Gastrocnemius medialis (tissue), 4 donors: Measurements from ENCODE around the gene TTN. TPM values are rescaled to one million over a fixed set of nuclear protein-coding genes. Genes with fewer than 3 reads are reported as not detected.

Experiments used
- ATAC-seq, 2 donors: fragments of 150-250 bp; one replicate each; pipeline ENCODE4 v1.9.1; 2016
- DNase-seq, 2 donors: peaks; one replicate each; pipeline ENCODE4 v3.0.0-alpha.2; 2019
- H3K27ac ChIP-seq, 4 donors: fragments of 200-600 bp; sonication (generic); 1 replicate in 1 of 4; 2 replicates in 3 of 4; pipeline ENCODE4 v1.5.1; 2016 to 2018; ENCODE audit warnings: mild to moderate bottlenecking in 2 of 4, moderate library complexity in 1 of 4
- H3K27me3 ChIP-seq, 3 donors: fragments of 200-600 bp; sonication (generic) in 2 of 3; 1 replicate in 1 of 3; 2 replicates in 2 of 3; pipeline versions ENCODE4 v1.5.1 to v1.6.0; 2016 to 2019; ENCODE audit warnings: mild to moderate bottlenecking in 1 of 3, moderate library complexity in 1 of 3
- H3K36me3 ChIP-seq, 2 donors: fragments of 200-600 bp; sonication (generic) in 1 of 2; one replicate each; pipeline ENCODE4 v1.5.1; 2017 to 2018
- H3K4me1 ChIP-seq, 2 donors: fragments of 200-600 bp; sonication (generic) in 1 of 2; one replicate each; pipeline ENCODE4 v1.5.1; 2016 to 2017; ENCODE audit warnings: mild to moderate bottlenecking in 2 of 2
- H3K4me3 ChIP-seq, 4 donors: fragments of 200-600 bp; sonication (generic) in 3 of 4; 1 replicate in 1 of 4; 2 replicates in 3 of 4; pipeline ENCODE4 v1.5.1; 2016 to 2019; ENCODE audit warnings: mild to moderate bottlenecking in 2 of 4
- H3K9me3 ChIP-seq, 3 donors: fragments of 200-600 bp; sonication (generic) in 2 of 3; 1 replicate in 1 of 3; 2 replicates in 2 of 3; pipeline ENCODE4 v1.5.1; 2016 to 2019
- CTCF ChIP-seq, 5 experiments: fragments of 450-650 bp in 3 of 5; fragments of 200-600 bp in 2 of 5; sonication (generic) in 2 of 5; IDR thresholded peaks in 4 of 5; conservative IDR thresholded peaks in 1 of 5; 1 replicate in 4 of 5; 2 replicates in 1 of 5; pipeline ENCODE4 v1.5.1; 2016 to 2019; ENCODE audit warnings: antibody characterized with exemption in 5 of 5, mild to moderate bottlenecking in 3 of 5, moderate library complexity in 3 of 5
- POLR2A ChIP-seq, 2 donors: fragments of 450-650 bp; IDR thresholded peaks; one replicate each; pipeline ENCODE4 v1.6.1; 2017; ENCODE audit warnings: antibody characterized with exemption in 2 of 2, mild to moderate bottlenecking in 2 of 2, moderate library complexity in 2 of 2
- in situ Hi-C, 4 donors: fragments of 200-750 bp; cut with MboI; loops; one replicate each; pipeline versions ENCODE4 v1.15.0 to v1.8.0; 2017; ENCODE audit warnings: low sequenced_read_pairs in 4 of 4
- intact Hi-C: fragments of 100-400 bp; cut with DNase I; formaldehyde crosslinking; loops from one replicate; pipeline ENCODE4 v1.15.1; 2023; ENCODE audit warnings: low total_unique reads
- total RNA-seq, 4 donors: library from RNA; depleted of rRNA; stranded (reverse); fragments of >200 nt; gene quantifications; one replicate each; pipeline versions ENCODE4 v1.1.0 to v1.2.3, GENCODE V29; 2016

Gene TTN
- total RNA-seq, 4 donors from 2014 or later, result 4,552 to 9,701 (median 7,268) TPM

- DNase-seq, result no peak
- TF ChIP-seq CTCF (IDR thresholded peaks at IDR 0.05 in 4 of 5, conservative IDR thresholded peaks at IDR 0.05 in 1 of 5), result no peak
- no peak for TF ChIP-seq POLR2A (IDR thresholded peaks at IDR 0.05)
- H3K9me3 ChIP-seq, result no peaks in the 10 kb centered on the region
- no peak overlapping the region for H3K4me3 ChIP-seq
- H3K27ac ChIP-seq, result peak overlapping the region in 2 of 4 donors; percentile 87 to 98
- in situ Hi-C loops, result no loop called here
- peaks cover 20 to 29% of the 10 kb centered on the region in 2 donors for H3K4me1 ChIP-seq
- intact Hi-C loops, result no loop called here
- H3K36me3 ChIP-seq, result no peaks in the 10 kb centered on the region
- ATAC-seq, result no peak
- H3K27me3 ChIP-seq, result no peaks in the 10 kb centered on the region
Measured at GRCh38 chr2:178811901-178812300, 4.7 kb upstream of the TTN start.

- in situ Hi-C loops (no loop called here), intact Hi-C loops (no loop called here)
- H3K4me1 ChIP-seq, result peaks cover 20 to 29% of the 10 kb centered on the region in 2 donors
- peaks cover 0 to 3% of the 10 kb centered on the region in 2 donors for H3K36me3 ChIP-seq
- no peak overlapping the region for H3K4me3 ChIP-seq
- no peaks in the 10 kb centered on the region for H3K27me3 ChIP-seq
- ATAC-seq (no peak), DNase-seq (no peak)
- no peak for TF ChIP-seq POLR2A (IDR thresholded peaks at IDR 0.05)
- no peak for TF ChIP-seq CTCF (IDR thresholded peaks at IDR 0.05 in 4 of 5, conservative IDR thresholded peaks at IDR 0.05 in 1 of 5)
- peak overlapping the region; percentile 87 to 99 (median 98) for H3K27ac ChIP-seq
- H3K9me3 ChIP-seq, result no peaks in the 10 kb centered on the region
Measured at GRCh38 chr2:178811045-178811444, 3.8 kb upstream of the TTN start.

GRCh38 chr2:178810422-178810821 lies 3.2 kb upstream of the TTN start:
- Histone ChIP-seq H3K27me3 (no peaks in the 10 kb centered on the region), H3K4me1 (peaks cover 20 to 29% of the 10 kb centered on the region in 2 donors), H3K27ac (peak overlapping the region; percentile 87 to 99 (median 98)), H3K36me3 (peaks cover 0 to 9% of the 10 kb centered on the region in 2 donors), H3K4me3 (no peak overlapping the region), H3K9me3 (no peaks in the 10 kb centered on the region)
- intact Hi-C loops (no loop called here), in situ Hi-C loops (no loop called here)
- DNase-seq, result no peak
- ATAC-seq, result no peak
- TF ChIP-seq CTCF (IDR thresholded peaks at IDR 0.05 in 4 of 5, conservative IDR thresholded peaks at IDR 0.05 in 1 of 5), result no peak
- TF ChIP-seq POLR2A (IDR thresholded peaks at IDR 0.05), result no peak

- DNase-seq (peak; percentile 66 to 84), ATAC-seq (peak; percentile 75 to 80)
- Histone ChIP-seq H3K27me3 (no peaks in the 10 kb centered on the region), H3K36me3 (peaks cover 4 to 47% of the 10 kb centered on the region in 2 donors), H3K4me1 (peaks cover 43 to 49% of the 10 kb centered on the region in 2 donors), H3K27ac (peak overlapping the region; percentile 87 to 99 (median 98)), H3K9me3 (no peaks in the 10 kb centered on the region), H3K4me3 (peak overlapping the region; percentile 57 to 88 (median 74))
- no peak for TF ChIP-seq CTCF (IDR thresholded peaks at IDR 0.05 in 4 of 5, conservative IDR thresholded peaks at IDR 0.05 in 1 of 5)
- peak; percentile 6 to 35 for TF ChIP-seq POLR2A (IDR thresholded peaks at IDR 0.05)
- in situ Hi-C loops, result loop anchor here in 1 of 4 donors (5.0 kb wide), 1 partner anchor 56 kb away; no protein-coding TSS in a partner anchor
- intact Hi-C loops, result loop anchor here (1.0 to 2.0 kb wide), 2 partner anchors 54 to 84 kb away; no protein-coding TSS in a partner anchor
Measured at GRCh38 chr2:178806543-178806942, 680 bp downstream of the TTN start.
